ES-I3 (cell line): ENCODE measurements around the gene C16orf89.
"Not testable (repeated sequence)": the region's sequence is repeated elsewhere in the genome, so short reads cannot be mapped to it uniquely, and the experiment has no call there.

Experiments used
- H3K36me3 ChIP-seq: 2 replicates; pipeline ENCODE4 v1.6.1; 2013; ENCODE audit warnings: mild to moderate bottlenecking, low read length, control low read depth, moderate library complexity; ENCODE audit not compliant: insufficient read depth
- H3K4me1 ChIP-seq: 2 replicates; pipeline ENCODE4 v1.6.1; 2013; ENCODE audit warnings: mild to moderate bottlenecking, control low read depth, low read length; ENCODE audit not compliant: insufficient read depth
- H3K9ac ChIP-seq: 2 replicates; pipeline ENCODE4 v1.6.1; 2013; ENCODE audit warnings: low read depth, mild to moderate bottlenecking, low read length, moderate library complexity
- H3K9me3 ChIP-seq: 2 replicates; pipeline ENCODE4 v1.6.1; 2013; ENCODE audit warnings: mild to moderate bottlenecking, low read length, moderate library complexity; ENCODE audit not compliant: control insufficient read depth, insufficient read depth

C16orf89 gene

GRCh38 chr16:5059386-5060072 is 6.2 kb downstream of the C16orf89 start:
- Histone ChIP-seq H3K9ac (no peak overlapping the region), H3K9me3 (no peaks in the 10 kb centered on the region), H3K4me1 (peaks cover 12% of the 10 kb centered on the region; the same call in 1 of the 2 replicates), H3K36me3 (no peaks in the 10 kb centered on the region)

- H3K9ac ChIP-seq = no peak overlapping the region
- peaks cover 12% of the 10 kb centered on the region; the same call in 1 of the 2 replicates for H3K4me1 ChIP-seq
- no peaks in the 10 kb centered on the region for H3K36me3 ChIP-seq
- no peaks in the 10 kb centered on the region for H3K9me3 ChIP-seq
Measured at GRCh38 chr16:5058476-5058875, 7.3 kb downstream of the C16orf89 start.

- Histone ChIP-seq H3K9me3 (no peaks in the 10 kb centered on the region), H3K4me1 (peaks cover 12% of the 10 kb centered on the region; the same call in 1 of the 2 replicates), H3K36me3 (no peaks in the 10 kb centered on the region), H3K9ac (no peak overlapping the region)
Measured at GRCh38 chr16:5056352-5056751, 9.4 kb downstream of the C16orf89 start.

- Histone ChIP-seq H3K9me3 (no peaks in the 10 kb centered on the region), H3K4me1 (peaks cover 8% of the 10 kb centered on the region; the same call in 1 of the 2 replicates), H3K9ac (no peak overlapping the region), H3K36me3 (no peaks in the 10 kb centered on the region)
Measured at GRCh38 chr16:5054876-5055865, 10.6 kb downstream of the C16orf89 start.

- Histone ChIP-seq H3K9ac (no peak overlapping the region), H3K4me1 (peaks cover 8% of the 10 kb centered on the region; the same call in 1 of the 2 replicates)
Measured at GRCh38 chr16:5046914-5047313, 18.8 kb downstream of the C16orf89 start.

GRCh38 chr16:5045499-5046115 is 20.1 kb downstream of the C16orf89 start:
- Histone ChIP-seq H3K9me3 (no peaks in the 10 kb centered on the region), H3K4me1 (peaks cover 10% of the 10 kb centered on the region; the same call in 1 of the 2 replicates), H3K9ac (no peak overlapping the region), H3K36me3 (no peaks in the 10 kb centered on the region)

More at GRCh38 chr16:5046914-5047313, 18.8 kb downstream of the C16orf89 start:
- Histone ChIP-seq H3K36me3 (no peaks in the 10 kb centered on the region), H3K9me3 (no peaks in the 10 kb centered on the region)

- H3K9ac ChIP-seq, H3K36me3 ChIP-seq, H3K9me3 ChIP-seq: not testable (repeated sequence)
- H3K4me1 ChIP-seq = peaks cover 13% of the 10 kb centered on the region
Measured at GRCh38 chr16:5044581-5044980, 21.2 kb downstream of the C16orf89 start.

GRCh38 chr16:5044011-5044540 is 21.7 kb downstream of the C16orf89 start:
- no peak overlapping the region for H3K9ac ChIP-seq
- H3K4me1 ChIP-seq = peaks cover 13% of the 10 kb centered on the region
- H3K36me3 ChIP-seq = no peaks in the 10 kb centered on the region
- H3K9me3 ChIP-seq = no peaks in the 10 kb centered on the region

GRCh38 chr16:5042574-5043171 is 23.1 kb downstream of the C16orf89 start:
- H3K36me3 ChIP-seq = no peaks in the 10 kb centered on the region

GRCh38 chr16:5041600-5042133 is 24.1 kb downstream of the C16orf89 start:
- H3K9me3 ChIP-seq = no peaks in the 10 kb centered on the region
- peaks cover 13% of the 10 kb centered on the region for H3K4me1 ChIP-seq

More at GRCh38 chr16:5042574-5043171, 23.1 kb downstream of the C16orf89 start:
- H3K9me3 ChIP-seq = no peaks in the 10 kb centered on the region
- no peak overlapping the region; the same call in 1 of the 2 replicates for H3K9ac ChIP-seq
- H3K4me1 ChIP-seq = peaks cover 13% of the 10 kb centered on the region

GRCh38 chr16:5040451-5040850 is 25.3 kb downstream of the C16orf89 start:
- H3K4me1 ChIP-seq = peaks cover 17% of the 10 kb centered on the region
- no peaks in the 10 kb centered on the region for H3K9me3 ChIP-seq
- no peak overlapping the region for H3K9ac ChIP-seq
- no peaks in the 10 kb centered on the region for H3K36me3 ChIP-seq

More at GRCh38 chr16:5041600-5042133, 24.1 kb downstream of the C16orf89 start:
- Histone ChIP-seq H3K9ac (no peak overlapping the region), H3K36me3 (no peaks in the 10 kb centered on the region)

- H3K36me3 ChIP-seq = no peaks in the 10 kb centered on the region
- peaks cover 7% of the 10 kb centered on the region; the same call in 1 of the 2 replicates for H3K4me1 ChIP-seq
- no peaks in the 10 kb centered on the region for H3K9me3 ChIP-seq
- no peak overlapping the region for H3K9ac ChIP-seq
Measured at GRCh38 chr16:5036228-5037156, 29.3 kb downstream of the C16orf89 start.

- no peak overlapping the region for H3K9ac ChIP-seq
- H3K9me3 ChIP-seq = no peaks in the 10 kb centered on the region
- H3K4me1 ChIP-seq = peaks cover 7% of the 10 kb centered on the region; the same call in 1 of the 2 replicates
- no peaks in the 10 kb centered on the region for H3K36me3 ChIP-seq
Measured at GRCh38 chr16:5035909-5036227, 29.9 kb downstream of the C16orf89 start.
